T-helper 2 cell treated with Interferon-gamma antibody and Interleukin-4, amounts not matched to agents 100 ng/mL and 5 ng/mL, for 36 hours (primary cell): ENCODE measurements around the gene TTYH3. TPM values are rescaled to one million over a fixed set of nuclear protein-coding genes. Genes with fewer than 3 reads are reported as not detected.
"Not testable (repeated sequence)": the region's sequence is repeated elsewhere in the genome, so short reads cannot be mapped to it uniquely, and the experiment has no call there.

ENCODE experiments used
- intact Hi-C: fragments of 100-400 bp; cut with micrococcal nuclease; formaldehyde crosslinking; loops from one replicate; pipeline ENCODE4 v1.15.1; 2023
- total RNA-seq: library from RNA; stranded (reverse); gene quantifications from 2 replicates; pipeline ENCODE4 v1.2.3, GENCODE V29; 2022

The TTYH3 gene
- total RNA-seq, 1 donor from 2014 or later, result 27.8 TPM

GRCh38 chr7:2602406-2603043 is 29.3 kb upstream of the TTYH3 start:
- intact Hi-C loops, result no loop called here

DNA sequence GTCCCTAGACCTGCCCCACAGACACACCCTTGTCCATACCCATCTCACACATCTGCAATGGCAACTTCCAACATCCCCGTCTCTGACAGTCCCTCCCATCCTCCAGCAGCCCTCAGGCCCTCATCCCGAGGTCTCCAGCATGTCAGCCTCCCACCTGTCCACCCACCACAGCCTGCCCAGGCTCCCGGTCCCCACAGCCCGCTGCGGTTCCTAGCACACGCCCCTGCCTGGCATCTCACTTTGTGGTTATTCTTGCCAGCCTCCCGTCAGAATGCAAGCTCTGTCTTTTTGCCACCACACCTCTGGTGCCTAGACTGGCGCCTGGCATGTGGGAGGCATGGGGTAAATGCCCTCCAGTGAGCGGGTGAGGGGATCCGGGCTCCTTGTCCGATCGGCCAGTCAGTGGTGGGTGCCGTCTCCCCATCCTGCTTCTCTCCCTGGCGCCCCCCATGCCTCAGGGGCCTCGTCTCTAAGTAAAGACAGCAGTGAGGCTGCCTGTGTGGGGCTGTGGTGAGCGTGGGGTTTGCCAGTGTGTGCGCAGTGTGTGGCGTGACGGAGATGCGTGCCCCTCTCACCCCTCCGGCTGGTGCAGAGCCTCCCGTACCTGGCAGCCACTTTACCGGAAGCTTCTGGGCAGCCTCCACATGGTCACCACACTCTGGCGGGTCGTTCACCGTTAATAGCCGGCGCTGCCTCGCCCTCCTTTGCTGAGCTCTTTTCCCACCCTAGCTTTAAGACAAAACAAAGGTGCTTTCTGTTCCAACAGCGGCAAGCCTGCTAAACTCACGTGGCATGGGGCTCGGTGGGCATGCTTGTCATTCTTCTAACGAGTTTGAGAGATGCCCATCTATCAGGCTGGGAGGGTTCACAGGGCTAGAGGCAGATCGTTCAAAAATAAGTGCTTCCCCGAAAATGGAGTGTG is 28.5 kb upstream of the TTYH3 start:
- intact Hi-C loops, result no loop called here

DNA sequence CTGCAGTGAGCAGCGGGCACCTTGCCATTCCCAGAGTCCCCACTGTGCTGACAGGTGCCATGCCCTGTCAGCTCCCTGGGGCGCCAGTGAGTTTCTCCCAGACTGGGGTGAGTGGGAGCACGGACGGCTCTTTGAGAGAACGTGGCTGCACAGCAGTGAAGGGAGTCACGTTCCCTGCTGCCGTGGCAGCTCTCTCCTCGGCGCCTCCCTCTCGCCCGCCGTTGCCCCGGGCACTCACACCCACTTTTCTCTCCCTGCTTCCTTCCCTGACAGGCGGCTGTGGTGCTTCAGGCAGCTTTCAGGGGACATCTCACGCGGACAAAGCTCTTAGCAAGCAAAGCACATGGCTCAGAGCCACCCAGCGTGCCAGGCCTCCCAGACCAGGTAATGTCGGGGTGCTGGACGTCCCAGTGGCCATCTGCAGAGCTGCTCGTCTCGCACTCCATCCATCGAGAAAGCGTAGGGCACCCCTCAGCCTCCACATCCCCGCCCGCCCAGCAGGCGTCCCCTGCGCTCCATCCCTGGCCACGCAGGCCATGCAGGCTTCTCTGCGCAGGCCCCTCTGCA is 27.1 kb upstream of the TTYH3 start:
- intact Hi-C loops, result no loop called here

DNA sequence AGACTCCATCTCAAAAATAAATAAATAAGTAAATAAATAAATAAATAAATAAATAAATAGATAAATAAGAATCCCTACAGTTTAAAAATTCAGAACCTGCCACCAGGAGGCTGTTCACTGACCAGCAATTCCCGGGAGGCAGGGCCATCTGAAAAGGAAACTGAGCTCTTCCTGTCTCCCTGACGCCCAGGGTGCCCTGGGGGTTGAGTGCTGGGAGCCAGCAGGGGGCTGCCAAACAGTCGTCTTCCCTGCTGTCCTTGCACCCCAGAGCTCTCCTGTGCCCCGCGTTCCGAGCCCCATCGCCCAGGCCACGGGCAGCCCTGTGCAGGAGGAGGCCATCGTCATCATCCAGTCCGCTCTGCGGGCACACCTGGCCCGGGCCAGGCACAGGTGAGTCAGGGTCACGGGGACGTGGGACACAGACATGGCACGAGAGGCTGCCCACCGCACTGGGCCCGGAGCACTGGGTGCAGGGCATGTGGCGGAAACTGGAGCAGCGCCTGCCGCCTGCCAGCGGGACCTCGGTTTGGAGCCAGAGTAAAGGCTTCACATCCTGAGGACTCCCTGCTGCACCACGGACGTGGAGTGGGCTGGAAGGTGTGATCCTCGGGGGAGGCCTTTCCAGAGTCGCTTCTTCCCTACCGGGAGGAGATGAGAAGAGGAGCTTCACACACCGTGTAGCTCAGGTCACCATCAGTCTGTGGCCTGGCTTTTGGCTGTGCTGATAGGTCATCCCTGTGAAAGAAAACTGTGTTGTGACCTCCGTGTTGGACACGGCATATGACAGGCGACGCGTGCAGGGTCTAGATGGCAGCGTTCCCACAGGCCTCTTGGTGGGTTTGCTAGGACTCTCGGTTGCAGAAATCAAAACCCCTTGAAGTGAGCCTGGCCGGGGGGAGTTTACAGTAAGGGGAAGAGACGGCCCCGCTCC is 25.9 kb upstream of the TTYH3 start:
- intact Hi-C loops, result no loop called here

- intact Hi-C loops, result no loop called here
These were observed 25.2 kb upstream of the TTYH3 start for GRCh38 chr7:2606539-2606936.

DNA sequence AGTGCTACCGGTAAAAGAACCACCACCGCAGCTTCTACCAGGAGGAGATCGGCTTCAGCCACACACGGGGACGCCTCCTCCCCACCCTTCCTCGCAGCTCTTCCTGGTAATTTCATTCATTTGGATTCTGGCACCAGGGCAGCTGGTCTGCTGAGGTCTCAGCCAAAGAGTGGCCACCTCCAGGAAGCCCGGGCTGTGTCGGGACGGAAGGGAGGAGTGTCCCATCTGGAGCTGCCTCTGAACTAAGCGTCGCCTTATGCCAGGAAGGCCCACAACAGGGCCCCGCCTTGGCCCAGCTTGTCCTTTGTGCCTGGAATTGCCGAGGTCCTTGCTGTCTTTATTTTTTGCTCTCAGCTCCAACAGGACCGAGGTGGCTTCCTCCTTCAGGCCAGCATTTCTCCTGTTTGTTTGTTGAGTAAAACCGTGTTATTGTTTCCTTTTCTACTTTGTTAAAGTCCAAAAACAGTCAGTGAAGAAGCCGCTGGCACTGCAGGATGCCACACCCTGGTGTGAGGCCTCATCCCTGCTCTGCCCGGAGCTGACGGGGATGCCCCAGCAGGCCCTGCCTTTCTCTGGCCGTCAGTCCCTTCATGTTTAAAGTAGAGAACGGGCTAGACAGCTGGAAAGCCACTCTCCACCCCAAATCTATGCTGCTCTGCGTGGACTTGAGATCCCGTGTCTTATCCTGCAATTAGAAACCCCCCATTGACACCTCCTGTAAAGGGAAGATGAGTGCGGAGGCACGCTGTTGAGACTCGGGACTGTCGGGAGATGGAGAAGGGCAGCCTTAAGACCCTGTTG is 24.5 kb upstream of the TTYH3 start:
- intact Hi-C loops, result no loop called here

DNA sequence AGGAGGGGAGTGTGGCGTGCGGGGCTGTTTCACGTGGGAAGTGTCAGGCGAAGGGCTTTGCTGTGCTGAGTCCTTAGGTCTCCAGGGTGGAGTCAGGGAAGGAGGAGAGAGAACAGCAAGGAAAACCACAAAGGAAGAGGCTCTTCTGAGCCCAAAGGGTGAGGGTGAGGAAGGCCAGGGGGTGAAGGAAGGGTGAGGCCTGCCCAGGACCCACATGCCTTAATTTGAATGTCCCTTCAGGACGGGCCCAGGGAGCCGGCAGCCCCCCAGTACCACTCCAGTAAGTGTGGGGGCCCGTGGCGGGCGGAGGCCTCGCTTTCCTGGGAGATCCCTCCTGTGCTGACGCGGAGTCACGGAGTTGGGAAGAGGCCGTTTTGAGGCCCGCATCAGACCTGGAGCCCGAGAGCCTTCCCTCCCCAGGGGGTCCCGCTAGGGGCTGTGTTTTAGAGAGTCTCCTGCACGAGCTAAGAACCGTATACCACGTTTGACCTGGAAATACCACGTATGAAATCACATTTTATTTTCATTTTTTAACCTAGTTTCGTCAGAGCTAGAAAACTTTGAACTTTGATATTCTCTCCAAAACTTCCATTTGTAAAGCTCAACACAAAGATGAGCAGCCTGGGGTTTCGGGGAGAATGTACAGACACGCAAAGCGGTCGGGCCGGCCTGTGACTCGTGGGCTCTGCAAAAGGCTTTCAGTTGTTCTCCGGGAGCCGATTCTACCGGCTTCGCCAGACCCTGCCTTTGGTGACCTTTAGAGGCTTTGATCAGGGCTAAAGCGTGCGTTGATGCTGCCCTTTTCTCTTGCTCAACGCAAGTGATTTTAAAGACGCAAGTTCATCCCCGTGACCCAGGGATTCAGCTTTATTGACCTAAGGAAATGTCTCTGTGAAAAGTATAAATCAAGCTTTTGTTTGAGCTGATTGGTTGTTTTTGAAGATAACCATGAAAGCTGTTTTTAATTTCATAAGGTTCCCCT is 23.6 kb upstream of the TTYH3 start:
- intact Hi-C loops, result no loop called here

GRCh38 chr7:2608921-2609411 is 22.8 kb upstream of the TTYH3 start:
- intact Hi-C loops, result no loop called here

DNA sequence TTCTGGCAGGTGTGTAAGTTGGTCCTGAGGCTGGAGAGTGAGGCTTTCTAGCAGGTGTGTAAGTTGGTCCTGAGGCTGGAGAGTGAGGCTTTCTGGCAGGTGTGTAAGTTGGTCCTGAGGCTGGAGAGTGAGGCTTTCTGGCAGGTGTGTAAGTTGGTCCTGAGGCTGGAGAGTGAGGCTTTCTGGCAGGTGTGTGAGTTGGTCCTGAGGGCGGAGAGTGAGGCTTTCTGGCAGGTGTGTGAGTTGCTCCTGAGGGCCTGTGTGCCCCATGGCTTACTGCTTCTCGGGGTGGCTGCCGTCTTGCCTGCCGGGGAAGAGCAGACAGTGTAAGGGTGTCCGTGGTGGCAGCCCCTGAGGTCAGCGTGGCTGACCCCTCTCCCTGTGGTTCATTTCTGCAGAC is 22.1 kb upstream of the TTYH3 start:
- intact Hi-C loops, result not testable (repeated sequence)

GRCh38 chr7:2610466-2610865 is 21.3 kb upstream of the TTYH3 start:
- intact Hi-C loops, result no loop called here

DNA sequence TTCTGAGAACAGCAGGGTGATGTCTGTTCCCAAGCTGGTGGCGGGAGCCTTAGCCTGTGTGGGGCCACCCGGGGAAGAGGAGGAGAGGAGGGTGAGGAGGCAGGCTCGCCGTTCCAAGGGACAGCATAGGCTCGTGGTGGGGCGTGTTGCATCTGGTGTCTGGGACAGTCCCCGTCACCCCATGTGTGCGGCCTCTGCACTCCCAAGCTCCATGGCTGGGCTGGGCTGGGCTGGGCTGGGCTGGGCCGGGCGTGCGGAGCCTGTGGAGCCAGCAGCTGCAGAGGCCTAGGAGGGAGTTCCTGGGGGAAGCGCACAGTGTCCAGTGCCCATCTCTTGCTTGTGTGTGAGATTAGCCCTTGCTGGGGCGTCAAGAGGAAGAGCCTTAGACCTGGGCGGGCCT is 20.9 kb upstream of the TTYH3 start:
- intact Hi-C loops, result no loop called here

GRCh38 chr7:2611401-2611800 is 20.4 kb upstream of the TTYH3 start:
- intact Hi-C loops, result no loop called here

DNA sequence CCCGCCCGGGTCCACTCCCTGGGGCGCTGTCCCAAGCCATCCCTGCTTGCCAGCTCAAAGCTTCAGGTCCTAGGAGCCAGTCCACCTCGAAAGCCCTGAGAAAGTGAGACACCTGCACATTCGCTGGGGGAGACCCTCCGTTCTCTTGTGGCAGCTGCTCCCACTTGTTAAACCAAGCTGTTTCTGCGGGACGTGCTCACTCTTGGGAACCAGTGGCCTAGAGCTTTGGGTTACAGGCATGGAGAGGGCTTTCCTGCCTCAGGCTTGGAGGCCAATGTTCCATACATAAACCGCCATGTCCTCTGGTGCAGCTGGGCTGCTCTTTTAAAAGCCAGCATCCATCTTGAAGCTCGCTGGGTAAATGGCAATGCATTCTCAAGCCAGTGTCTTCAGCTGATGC is 19.9 kb upstream of the TTYH3 start:
- intact Hi-C loops, result no loop called here

DNA sequence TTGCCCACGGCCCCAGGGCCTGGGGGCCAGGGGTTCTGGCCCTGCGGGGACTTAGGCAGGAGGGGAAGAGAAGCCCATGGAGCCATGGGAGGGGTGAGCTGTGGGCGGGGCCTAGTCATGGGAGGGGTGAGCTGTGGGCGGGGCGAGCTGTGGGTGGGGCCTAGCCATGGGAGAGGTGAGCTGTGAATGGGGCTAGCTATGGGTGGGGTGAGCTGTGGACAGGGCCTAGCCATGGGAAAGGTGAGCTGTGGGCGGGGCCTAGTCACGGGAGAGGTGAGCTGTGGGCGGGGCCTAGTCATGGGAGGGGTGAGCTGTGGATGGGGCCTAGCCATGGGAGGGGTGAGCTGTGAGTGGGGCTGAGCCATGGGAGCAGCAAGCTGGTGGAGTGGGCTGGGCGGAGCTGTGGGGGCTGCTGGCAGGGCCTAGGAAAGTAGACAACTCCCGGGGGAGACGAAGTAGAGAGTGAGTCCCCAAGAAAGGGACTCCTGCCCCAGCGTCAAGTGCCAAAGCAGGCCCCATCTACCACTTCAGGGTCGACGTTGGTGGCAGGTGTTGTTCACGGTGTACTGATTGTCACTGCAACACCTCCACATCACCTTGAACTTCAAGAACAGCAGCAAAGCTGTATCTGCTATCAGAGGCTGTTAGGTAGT is 19.2 kb upstream of the TTYH3 start:
- intact Hi-C loops, result no loop called here

DNA sequence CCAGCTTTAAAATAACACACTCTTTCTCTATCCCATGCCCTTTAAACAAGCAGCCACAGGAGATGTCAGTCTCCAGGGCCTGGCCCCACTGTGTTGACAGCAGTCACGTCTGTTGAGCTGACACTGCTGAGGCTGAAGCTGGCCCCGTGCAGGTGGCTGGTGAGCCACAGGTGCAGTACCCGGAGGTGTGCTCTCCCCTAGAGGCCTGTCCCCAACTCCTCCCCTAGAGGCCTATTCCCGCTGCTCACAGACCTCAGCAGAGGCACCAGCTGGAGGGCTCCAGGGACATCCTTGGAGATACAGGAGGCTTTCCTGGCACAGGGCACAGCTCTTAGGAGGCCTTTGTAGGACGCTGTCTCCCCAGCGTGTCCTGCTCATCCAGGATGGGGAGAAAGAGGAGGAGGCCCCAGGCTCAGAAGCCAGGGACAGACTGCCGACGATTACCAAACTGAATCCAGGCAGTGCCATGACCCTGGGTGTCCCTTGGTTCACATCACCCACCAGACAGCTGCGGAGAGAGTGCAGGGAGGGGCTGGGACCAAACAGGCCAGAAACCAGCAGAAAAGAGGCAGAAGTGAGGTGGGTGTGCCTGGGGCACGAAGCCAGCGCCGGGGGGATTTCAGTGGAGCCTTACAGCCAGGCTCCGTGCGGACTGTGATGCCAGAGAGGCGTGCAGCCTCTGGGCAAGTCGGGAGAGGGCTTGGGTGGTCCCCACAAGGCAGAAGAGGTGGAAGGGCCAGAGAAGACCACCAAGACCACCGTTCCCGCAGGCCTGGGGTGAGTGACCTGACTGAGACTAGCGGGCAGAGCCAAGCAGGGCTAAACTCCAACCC is 18.5 kb upstream of the TTYH3 start:
- intact Hi-C loops, result no loop called here

- intact Hi-C loops, result no loop called here
These were observed 17.7 kb upstream of the TTYH3 start for GRCh38 chr7:2613931-2614600.

- intact Hi-C loops, result no loop called here
These were observed 17.0 kb upstream of the TTYH3 start for GRCh38 chr7:2614631-2615330.
